K562 (cell line): Measurements from ENCODE around the gene PTCH2. TPM values are rescaled to one million over a fixed set of nuclear protein-coding genes. Genes with fewer than 3 reads are reported as not detected.

ENCODE experiments used
- DDX20 ChIP-seq: fragments of 450-650 bp; IDR thresholded peaks from 2 replicates; pipeline ENCODE4 v1.6.1; 2016; ENCODE audit warnings: missing genetic modification characterization, low read depth, mild to moderate bottlenecking, missing compliant biosample characterization, moderate library complexity
- E2F3 ChIP-seq: fragments of 250-450 bp; sonication (Bioruptor Pico); IDR thresholded peaks from 2 replicates; pipeline ENCODE4 v1.4.0; 2020; ENCODE audit warnings: mild to moderate bottlenecking
- ETV5 ChIP-seq: sonication (generic); formaldehyde crosslinking; IDR thresholded peaks from 2 replicates; pipeline ENCODE4 v1.4.0; 2020; ENCODE audit warnings: low read depth, mild to moderate bottlenecking, missing genetic modification reagents
- GABPB2 ChIP-seq: fragments of 250-450 bp; sonication (Bioruptor Pico); conservative IDR thresholded peaks from 2 replicates; pipeline ENCODE4 v1.5.1; 2021; ENCODE audit warnings: mild to moderate bottlenecking
- GATA2 ChIP-seq: sonication (generic); formaldehyde crosslinking; IDR thresholded peaks from 2 replicates; pipeline ENCODE4 v1.4.0; 2020; ENCODE audit warnings: mild to moderate bottlenecking, missing genetic modification reagents
- GTF2E2 ChIP-seq: fragments of 200-800 bp; sonication (Bioruptor generic); IDR thresholded peaks from 2 replicates; pipeline ENCODE4 v1.6.1; 2016; ENCODE audit warnings: missing genetic modification characterization, missing compliant biosample characterization
- JUN ChIP-seq, 2 experiments: sonication (generic) in 1 of 2; formaldehyde crosslinking in 1 of 2; IDR thresholded peaks; 2 replicates each; pipeline versions ENCODE4 v1.6.1 to v1.8.0; 2012 to 2022; ENCODE audit warnings: borderline replicate concordance in 2 of 2, mild to moderate bottlenecking in 2 of 2, improper control_type of control experiment in 1 of 2, low read depth in 1 of 2, low read length in 1 of 2, missing genetic modification reagents in 1 of 2
- KHSRP ChIP-seq: fragments of 450-650 bp; IDR thresholded peaks from 2 replicates; pipeline ENCODE4 v1.6.1; 2017
- MAZ ChIP-seq, 2 experiments: fragments of 450-650 bp in 1 of 2; sonication (generic) in 1 of 2; formaldehyde crosslinking; IDR thresholded peaks in 1 of 2; conservative IDR thresholded peaks in 1 of 2; 2 replicates each; pipeline versions ENCODE4 v1.4.0 to v1.5.0; 2020; ENCODE audit warnings: mild to moderate bottlenecking in 1 of 2, missing genetic modification reagents in 1 of 2
- MED1 ChIP-seq: sonication (generic); formaldehyde crosslinking; IDR thresholded peaks from 2 replicates; pipeline ENCODE4 v1.8.1; 2023; ENCODE audit warnings: missing genetic modification reagents, borderline replicate concordance
- MEIS2 ChIP-seq: fragments of 450-650 bp; IDR thresholded peaks from 2 replicates; pipeline ENCODE4 v1.6.1; 2014; ENCODE audit warnings: mild to moderate bottlenecking; ENCODE audit not compliant: partially characterized antibody
- NFATC3 ChIP-seq: fragments of 450-650 bp; IDR thresholded peaks from 2 replicates; pipeline ENCODE4 v1.6.1; 2017; ENCODE audit warnings: mild to moderate bottlenecking
- PCBP2 ChIP-seq: fragments of 200-400 bp; formaldehyde crosslinking; IDR thresholded peaks from 2 replicates; pipeline ENCODE4 v1.6.1; 2018; ENCODE audit warnings: low read length, low read depth, mild to moderate bottlenecking, moderate library complexity; ENCODE audit not compliant: poor library complexity, severe bottlenecking
- RBM39 ChIP-seq: fragments of 200-400 bp; formaldehyde crosslinking; optimal IDR thresholded peaks from 2 replicates; pipeline ENCODE3; 2018; ENCODE audit warnings: low read depth, low read length
- ZNF175 ChIP-seq: fragments of 200-800 bp; sonication (Bioruptor generic); IDR thresholded peaks from 2 replicates; pipeline ENCODE4 v1.6.1; 2016; ENCODE audit warnings: low read depth, mild to moderate bottlenecking, missing genetic modification characterization, missing compliant biosample characterization
- polyA plus RNA-seq, 8 experiments: library from polyadenylated mRNA; depleted of rRNA in 4 of 8; stranded (reverse) in 5 of 8; unstranded in 3 of 8; fragments of >200 nt; fragmentation: Nextera tagmentation in 2 of 8; fragmentation: Illumina TruSeq in 1 of 8; extraction: Ambion mirVana in 2 of 8; extraction: Trizol in 1 of 8; gene quantifications; 2 replicates each; pipeline versions ENCODE4 v1.2.1 to v1.2.3, GENCODE V29; 2011 to 2014; ENCODE audit warnings: inconsistent platforms in 1 of 8, missing spikeins in 1 of 8
- total RNA-seq, 7 experiments: library from RNA; depleted of rRNA in 6 of 7; stranded (reverse); fragments of >200 nt in 6 of 7; fragmentation: Illumina TruSeq in 2 of 7; extraction: Trizol in 2 of 7; gene quantifications; 2 replicates each; pipeline versions ENCODE4 v1.2.1 to v1.2.3, GENCODE V29; 2011 to 2021; ENCODE audit warnings: low replicate concordance in 1 of 7
- TF ChIP-seq, protein P1 (sequence below): fragments of 250-450 bp; sonication (Bioruptor Pico); IDR thresholded peaks from 2 replicates; pipeline ENCODE4 v1.4.0; 2020
- TF ChIP-seq, protein P2 (sequence below): fragments of 450-650 bp; IDR thresholded peaks from 2 replicates; pipeline ENCODE4 v1.7.0; 2016; ENCODE audit warnings: borderline replicate concordance
- TF ChIP-seq, protein P3 (sequence below): fragments of 450-650 bp; IDR thresholded peaks from 2 replicates; pipeline ENCODE4 v1.6.1; 2016

Gene PTCH2
- total and polyA plus RNA-seq, 9 of the 15 experiments (the other 6 are each of a cell fraction or from before 2014, with no cell fraction given): 0.15 to 27.3 (median 0.48) TPM; not detected in 1

DNA sequence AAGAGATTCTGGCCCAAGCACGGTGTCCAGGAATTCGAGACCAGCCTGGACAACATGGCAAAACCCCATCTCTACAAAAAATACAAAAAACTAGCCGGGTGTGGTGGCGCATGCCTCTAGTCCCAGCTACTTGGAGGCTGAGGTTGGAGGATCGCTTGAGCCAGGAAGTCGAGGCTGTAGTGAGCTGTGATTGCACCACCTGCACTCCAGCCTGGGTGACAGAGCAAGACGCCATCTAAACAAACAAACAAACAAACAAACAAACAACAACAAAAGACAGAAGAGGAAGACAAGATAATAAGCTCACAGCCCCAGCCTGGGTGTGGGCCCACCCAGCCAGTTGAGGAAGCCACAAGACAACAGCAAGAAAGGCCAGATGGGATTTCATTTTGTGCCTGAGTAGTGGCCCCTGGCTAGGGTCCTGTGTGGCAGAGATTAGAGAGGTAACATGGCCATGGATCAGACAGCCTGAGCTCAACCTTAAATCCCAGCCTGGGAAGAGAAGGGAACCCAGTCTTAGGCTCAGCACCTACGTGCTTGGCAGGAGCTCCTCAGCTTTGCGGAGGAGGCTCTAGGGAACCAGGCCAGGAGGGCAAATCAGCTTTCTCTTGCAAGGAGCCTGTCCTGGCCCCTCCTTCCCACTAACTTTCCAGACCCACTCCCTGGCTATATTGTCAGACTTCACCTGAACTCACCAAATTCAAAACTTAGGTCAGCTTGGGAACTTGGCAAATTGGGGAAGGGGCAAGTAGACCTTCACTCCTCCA is 50.1 kb downstream of the PTCH2 start (continued):
- TF ChIP-seq, protein P1, sequence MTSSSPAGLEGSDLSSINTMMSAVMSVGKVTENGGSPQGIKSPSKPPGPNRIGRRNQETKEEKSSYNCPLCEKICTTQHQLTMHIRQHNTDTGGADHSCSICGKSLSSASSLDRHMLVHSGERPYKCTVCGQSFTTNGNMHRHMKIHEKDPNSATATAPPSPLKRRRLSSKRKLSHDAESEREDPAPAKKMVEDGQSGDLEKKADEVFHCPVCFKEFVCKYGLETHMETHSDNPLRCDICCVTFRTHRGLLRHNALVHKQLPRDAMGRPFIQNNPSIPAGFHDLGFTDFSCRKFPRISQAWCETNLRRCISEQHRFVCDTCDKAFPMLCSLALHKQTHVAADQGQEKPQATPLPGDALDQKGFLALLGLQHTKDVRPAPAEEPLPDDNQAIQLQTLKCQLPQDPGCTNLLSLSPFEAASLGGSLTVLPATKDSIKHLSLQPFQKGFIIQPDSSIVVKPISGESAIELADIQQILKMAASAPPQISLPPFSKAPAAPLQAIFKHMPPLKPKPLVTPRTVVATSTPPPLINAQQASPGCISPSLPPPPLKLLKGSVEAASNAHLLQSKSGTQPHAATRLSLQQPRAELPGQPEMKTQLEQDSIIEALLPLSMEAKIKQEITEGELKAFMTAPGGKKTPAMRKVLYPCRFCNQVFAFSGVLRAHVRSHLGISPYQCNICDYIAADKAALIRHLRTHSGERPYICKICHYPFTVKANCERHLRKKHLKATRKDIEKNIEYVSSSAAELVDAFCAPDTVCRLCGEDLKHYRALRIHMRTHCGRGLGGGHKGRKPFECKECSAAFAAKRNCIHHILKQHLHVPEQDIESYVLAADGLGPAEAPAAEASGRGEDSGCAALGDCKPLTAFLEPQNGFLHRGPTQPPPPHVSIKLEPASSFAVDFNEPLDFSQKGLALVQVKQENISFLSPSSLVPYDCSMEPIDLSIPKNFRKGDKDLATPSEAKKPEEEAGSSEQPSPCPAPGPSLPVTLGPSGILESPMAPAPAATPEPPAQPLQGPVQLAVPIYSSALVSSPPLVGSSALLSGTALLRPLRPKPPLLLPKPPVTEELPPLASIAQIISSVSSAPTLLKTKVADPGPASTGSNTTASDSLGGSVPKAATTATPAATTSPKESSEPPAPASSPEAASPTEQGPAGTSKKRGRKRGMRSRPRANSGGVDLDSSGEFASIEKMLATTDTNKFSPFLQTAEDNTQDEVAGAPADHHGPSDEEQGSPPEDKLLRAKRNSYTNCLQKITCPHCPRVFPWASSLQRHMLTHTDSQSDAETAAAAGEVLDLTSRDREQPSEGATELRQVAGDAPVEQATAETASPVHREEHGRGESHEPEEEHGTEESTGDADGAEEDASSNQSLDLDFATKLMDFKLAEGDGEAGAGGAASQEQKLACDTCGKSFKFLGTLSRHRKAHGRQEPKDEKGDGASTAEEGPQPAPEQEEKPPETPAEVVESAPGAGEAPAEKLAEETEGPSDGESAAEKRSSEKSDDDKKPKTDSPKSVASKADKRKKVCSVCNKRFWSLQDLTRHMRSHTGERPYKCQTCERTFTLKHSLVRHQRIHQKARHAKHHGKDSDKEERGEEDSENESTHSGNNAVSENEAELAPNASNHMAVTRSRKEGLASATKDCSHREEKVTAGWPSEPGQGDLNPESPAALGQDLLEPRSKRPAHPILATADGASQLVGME: no peak
- no peak for TF ChIP-seq MAZ (CRISPR knock-in tag; conservative IDR thresholded peaks at IDR 0.05 in 1 of 2, IDR thresholded peaks at IDR 0.05 in 1 of 2)
- peak; percentile 19; the same call in 1 of the 2 replicates for TF ChIP-seq GATA2
- TF ChIP-seq, protein P2, sequence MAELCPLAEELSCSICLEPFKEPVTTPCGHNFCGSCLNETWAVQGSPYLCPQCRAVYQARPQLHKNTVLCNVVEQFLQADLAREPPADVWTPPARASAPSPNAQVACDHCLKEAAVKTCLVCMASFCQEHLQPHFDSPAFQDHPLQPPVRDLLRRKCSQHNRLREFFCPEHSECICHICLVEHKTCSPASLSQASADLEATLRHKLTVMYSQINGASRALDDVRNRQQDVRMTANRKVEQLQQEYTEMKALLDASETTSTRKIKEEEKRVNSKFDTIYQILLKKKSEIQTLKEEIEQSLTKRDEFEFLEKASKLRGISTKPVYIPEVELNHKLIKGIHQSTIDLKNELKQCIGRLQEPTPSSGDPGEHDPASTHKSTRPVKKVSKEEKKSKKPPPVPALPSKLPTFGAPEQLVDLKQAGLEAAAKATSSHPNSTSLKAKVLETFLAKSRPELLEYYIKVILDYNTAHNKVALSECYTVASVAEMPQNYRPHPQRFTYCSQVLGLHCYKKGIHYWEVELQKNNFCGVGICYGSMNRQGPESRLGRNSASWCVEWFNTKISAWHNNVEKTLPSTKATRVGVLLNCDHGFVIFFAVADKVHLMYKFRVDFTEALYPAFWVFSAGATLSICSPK: peak; percentile 31; the same call in 1 of the 2 replicates
- 0 out of 2 replicates have a peak, but pooled peaks have one; percentile 55 for TF ChIP-seq ETV5
- TF ChIP-seq E2F3 (CRISPR knock-in tag): no peak
- no peak for TF ChIP-seq RBM39
- no peak for TF ChIP-seq GABPB2
- no peak for TF ChIP-seq PCBP2
- TF ChIP-seq KHSRP: no peak
- no peak for TF ChIP-seq ZNF175 (CRISPR knock-in tag)
- TF ChIP-seq GTF2E2: no peak
- TF ChIP-seq, protein P3, sequence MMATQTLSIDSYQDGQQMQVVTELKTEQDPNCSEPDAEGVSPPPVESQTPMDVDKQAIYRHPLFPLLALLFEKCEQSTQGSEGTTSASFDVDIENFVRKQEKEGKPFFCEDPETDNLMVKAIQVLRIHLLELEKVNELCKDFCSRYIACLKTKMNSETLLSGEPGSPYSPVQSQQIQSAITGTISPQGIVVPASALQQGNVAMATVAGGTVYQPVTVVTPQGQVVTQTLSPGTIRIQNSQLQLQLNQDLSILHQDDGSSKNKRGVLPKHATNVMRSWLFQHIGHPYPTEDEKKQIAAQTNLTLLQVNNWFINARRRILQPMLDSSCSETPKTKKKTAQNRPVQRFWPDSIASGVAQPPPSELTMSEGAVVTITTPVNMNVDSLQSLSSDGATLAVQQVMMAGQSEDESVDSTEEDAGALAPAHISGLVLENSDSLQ: no peak
- no peak for TF ChIP-seq JUN (IDR thresholded peaks at IDR 0.05; ENCODE audit: borderline replicate concordance, low read depth, low read length)
- no peak for TF ChIP-seq JUN (CRISPR knock-in tag; IDR thresholded peaks at IDR 0.05; ENCODE audit: borderline replicate concordance)
- TF ChIP-seq DDX20: no peak
- TF ChIP-seq MED1: no peak
- TF ChIP-seq MEIS2: no peak
- TF ChIP-seq NFATC3: no peak
